Thyroid gland (tissue), 4 donors: ENCODE results near the gene RPS6KA1.

Experiments used
- POLR2A ChIP-seq, 2 donors: fragments of 450-650 bp; IDR thresholded peaks; one replicate each; pipeline ENCODE4 v1.6.1; 2017; ENCODE audit warnings: antibody characterized with exemption in 2 of 2, mild to moderate bottlenecking in 2 of 2, moderate library complexity in 1 of 2
- TF ChIP-seq, protein P1 (sequence below), 6 experiments: fragments of 200-600 bp in 3 of 6; fragments of 450-650 bp in 3 of 6; sonication (generic) in 3 of 6; IDR thresholded peaks; one replicate each; pipeline ENCODE4 v1.5.1; 2016 to 2019; ENCODE audit warnings: antibody characterized with exemption in 6 of 6, mild to moderate bottlenecking in 2 of 6, inconsistent platforms in 1 of 6, moderate library complexity in 1 of 6

DNA sequence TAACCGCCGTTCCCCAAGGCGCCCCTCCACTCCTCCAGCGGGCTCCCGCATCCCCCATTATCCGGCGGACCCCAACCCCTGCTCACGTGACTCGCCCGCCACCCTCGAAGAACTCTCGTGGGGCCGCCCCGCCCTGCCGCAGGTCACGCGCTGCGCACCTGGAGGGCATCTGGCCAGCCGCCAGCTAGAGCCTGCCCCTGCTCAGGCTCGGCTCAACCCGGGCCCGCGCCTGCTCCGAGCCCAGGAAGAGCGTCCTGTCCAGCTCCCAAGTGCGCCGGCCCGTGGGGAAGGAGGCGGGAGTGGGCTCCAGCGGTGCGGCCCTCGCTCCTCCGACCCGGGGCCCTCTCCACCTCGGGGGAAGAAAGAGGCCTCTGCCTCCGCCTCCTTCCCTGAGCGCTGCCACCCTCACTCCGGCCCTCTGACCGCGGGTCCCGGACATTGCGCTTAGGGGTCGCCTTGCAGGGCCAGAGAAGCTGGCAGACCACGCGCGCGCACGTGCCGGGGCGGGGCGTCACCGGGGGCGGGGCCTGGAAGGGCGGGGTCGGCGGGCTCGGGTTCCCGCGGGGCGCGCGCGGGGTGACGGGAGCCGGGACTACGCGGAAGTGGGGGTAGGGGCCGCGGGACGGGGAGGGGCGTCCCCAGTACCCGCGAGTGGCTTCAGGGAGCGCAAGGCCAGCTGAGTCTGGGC is 28.9 kb upstream of the RPS6KA1 start:
- TF ChIP-seq POLR2A (IDR thresholded peaks at IDR 0.05): peak in 1 of 2 donors; percentile 69
- TF ChIP-seq, protein P1, sequence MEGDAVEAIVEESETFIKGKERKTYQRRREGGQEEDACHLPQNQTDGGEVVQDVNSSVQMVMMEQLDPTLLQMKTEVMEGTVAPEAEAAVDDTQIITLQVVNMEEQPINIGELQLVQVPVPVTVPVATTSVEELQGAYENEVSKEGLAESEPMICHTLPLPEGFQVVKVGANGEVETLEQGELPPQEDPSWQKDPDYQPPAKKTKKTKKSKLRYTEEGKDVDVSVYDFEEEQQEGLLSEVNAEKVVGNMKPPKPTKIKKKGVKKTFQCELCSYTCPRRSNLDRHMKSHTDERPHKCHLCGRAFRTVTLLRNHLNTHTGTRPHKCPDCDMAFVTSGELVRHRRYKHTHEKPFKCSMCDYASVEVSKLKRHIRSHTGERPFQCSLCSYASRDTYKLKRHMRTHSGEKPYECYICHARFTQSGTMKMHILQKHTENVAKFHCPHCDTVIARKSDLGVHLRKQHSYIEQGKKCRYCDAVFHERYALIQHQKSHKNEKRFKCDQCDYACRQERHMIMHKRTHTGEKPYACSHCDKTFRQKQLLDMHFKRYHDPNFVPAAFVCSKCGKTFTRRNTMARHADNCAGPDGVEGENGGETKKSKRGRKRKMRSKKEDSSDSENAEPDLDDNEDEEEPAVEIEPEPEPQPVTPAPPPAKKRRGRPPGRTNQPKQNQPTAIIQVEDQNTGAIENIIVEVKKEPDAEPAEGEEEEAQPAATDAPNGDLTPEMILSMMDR (IDR thresholded peaks at IDR 0.05): peak in 1 of 6 experiments; percentile 16
